Duodenal mucosa (tissue), 2 donors: ENCODE measurements around the gene TAB2.

Experiments used
- H3K27ac ChIP-seq: one replicate; pipeline ENCODE4 v1.7.0; 2013; ENCODE audit warnings: low read depth, low read length
- H3K27me3 ChIP-seq, 2 donors: one replicate each; pipeline ENCODE4 v1.7.0; 2013; ENCODE audit warnings: low read length in 2 of 2, control low read depth in 1 of 2; ENCODE audit not compliant: insufficient read depth in 2 of 2, control insufficient read depth in 1 of 2
- H3K36me3 ChIP-seq, 2 donors: one replicate each; pipeline ENCODE4 v1.7.0; 2013; ENCODE audit warnings: low read length in 2 of 2, control low read depth in 1 of 2; ENCODE audit not compliant: insufficient read depth in 2 of 2, control insufficient read depth in 1 of 2
- H3K4me1 ChIP-seq, 2 donors: one replicate each; pipeline ENCODE4 v1.7.0; 2013; ENCODE audit warnings: low read length in 2 of 2, control low read depth in 1 of 2; ENCODE audit not compliant: insufficient read depth in 2 of 2, control insufficient read depth in 1 of 2
- H3K4me3 ChIP-seq, 2 donors: one replicate each; pipeline ENCODE4 v1.7.0; 2013; ENCODE audit warnings: low read length in 2 of 2, low read depth in 1 of 2
- H3K9ac ChIP-seq, 2 donors: one replicate each; pipeline ENCODE4 v1.7.0; 2013; ENCODE audit warnings: low read length in 2 of 2, low read depth in 1 of 2
- H3K9me3 ChIP-seq, 2 donors: one replicate each; pipeline ENCODE4 v1.7.0; 2013; ENCODE audit warnings: low read length in 2 of 2, control low read depth in 1 of 2; ENCODE audit not compliant: control insufficient read depth in 1 of 2

The TAB2 gene

DNA sequence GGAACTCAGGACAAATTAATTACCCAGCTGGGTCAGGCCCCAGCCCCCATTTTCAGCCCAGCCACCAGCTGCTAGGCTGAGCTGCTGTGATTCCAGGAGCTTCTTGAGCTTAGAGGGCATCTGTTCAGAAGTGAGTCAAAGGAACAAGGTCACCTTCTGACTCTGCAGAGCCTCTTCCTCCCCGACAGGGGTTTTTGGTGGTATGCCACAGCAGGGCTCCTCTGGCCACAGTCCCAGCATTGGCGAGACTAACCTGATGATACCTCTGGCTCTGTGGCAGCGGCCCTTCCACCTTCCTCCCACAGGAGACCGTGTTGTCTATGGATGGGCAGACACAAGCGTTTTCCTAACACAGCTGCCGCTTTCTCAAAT lies 127.6 kb downstream of the TAB2 start:
- Histone ChIP-seq H3K36me3 (no peaks in the 10 kb centered on the region), H3K9ac (no peak overlapping the region), H3K27me3 (no peaks in the 10 kb centered on the region), H3K4me3 (no peak overlapping the region), H3K27ac (no peak overlapping the region), H3K4me1 (peaks cover 0 to 7% of the 10 kb centered on the region in 2 donors), H3K9me3 (no peaks in the 10 kb centered on the region)

DNA sequence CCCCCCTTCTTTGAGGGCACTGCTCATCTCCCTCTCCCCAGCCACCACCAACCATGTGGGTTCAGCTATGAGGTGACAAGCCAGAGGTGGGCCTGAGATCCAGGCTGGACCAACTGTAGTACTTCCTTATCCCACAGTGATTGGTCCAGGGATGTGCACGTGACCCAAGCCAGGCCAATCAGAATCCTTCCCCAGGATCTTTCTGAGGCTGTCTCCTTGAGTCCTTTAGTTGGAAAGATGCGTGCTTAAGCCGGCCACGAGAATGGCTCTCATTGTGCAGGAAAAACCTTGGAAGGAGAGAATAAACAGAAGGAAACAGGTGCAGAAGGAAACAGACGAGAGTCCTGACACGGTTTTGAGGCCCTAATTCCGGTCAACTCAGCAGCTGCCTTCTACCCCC lies 128.1 kb downstream of the TAB2 start:
- no peak overlapping the region for H3K4me3 ChIP-seq
- H3K27me3 ChIP-seq = no peaks in the 10 kb centered on the region
- H3K27ac ChIP-seq = no peak overlapping the region
- H3K9me3 ChIP-seq = no peaks in the 10 kb centered on the region
- H3K36me3 ChIP-seq = no peaks in the 10 kb centered on the region
- peaks cover 5 to 11% of the 10 kb centered on the region in 2 donors for H3K4me1 ChIP-seq
- no peak overlapping the region for H3K9ac ChIP-seq

DNA sequence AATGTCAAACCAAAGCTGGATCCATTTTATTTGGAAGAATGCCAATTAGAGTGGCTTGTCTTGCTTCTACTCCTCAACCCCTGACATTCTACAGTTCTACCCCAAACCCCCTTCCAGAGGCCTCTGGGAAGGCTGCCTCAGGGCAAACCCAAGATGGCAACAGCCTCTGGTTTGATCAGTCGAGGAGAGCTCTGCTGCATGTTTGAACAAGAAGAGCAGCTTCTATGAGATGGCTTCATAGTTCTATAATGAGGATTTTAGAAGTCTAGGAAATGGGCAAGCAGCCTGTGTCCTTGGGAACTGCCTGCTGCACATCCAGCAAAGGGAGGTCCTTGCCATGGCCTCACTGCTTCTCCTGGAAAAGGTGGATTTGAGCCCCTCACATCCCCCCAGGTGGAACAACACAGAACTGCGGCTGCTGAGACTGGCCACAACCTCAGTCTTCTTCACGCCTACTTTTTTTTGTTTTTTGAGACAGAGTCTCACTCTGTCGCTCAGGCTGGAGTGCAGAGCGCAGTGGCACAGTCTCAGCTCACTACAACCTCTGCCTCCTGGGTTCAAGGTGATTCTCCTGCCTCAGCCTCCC lies 129.4 kb downstream of the TAB2 start:
- Histone ChIP-seq H3K4me3 (no peak overlapping the region), H3K4me1 (peaks cover 10% of the 10 kb centered on the region in 2 donors), H3K36me3 (no peaks in the 10 kb centered on the region), H3K27me3 (no peaks in the 10 kb centered on the region), H3K9ac (no peak overlapping the region), H3K27ac (no peak overlapping the region), H3K9me3 (no peaks in the 10 kb centered on the region)

DNA sequence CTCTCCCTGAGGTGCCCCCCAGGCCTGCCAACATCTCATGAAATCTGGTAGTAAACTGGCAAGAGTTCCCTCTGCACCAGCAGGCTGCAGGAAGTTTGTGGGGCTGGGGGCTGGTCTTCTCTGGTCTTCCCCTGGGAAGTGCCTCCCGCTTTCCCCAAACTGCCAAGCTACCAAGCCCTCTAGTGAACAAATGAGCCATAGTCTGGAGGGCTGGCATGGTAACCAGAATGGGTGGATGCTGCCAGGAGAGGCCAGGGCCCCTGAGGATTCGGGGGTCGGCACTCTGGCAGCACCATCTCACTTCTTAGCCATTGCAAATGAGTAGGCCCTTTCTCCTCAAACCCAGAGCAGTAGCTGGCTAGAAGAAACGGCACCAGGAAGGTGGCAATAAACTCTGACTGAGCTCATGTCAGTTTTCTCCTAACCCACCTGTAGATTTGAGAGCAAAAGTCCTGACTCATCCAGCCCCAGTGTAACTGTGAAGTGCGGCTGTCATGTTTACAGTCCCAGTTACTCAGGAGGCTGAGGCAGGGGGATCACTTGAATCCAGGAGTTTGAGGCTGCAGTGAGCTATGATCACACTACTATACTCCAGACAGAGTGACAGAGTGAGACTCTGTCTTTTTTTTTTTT lies 131.4 kb downstream of the TAB2 start:
- no peak overlapping the region for H3K9ac ChIP-seq
- H3K27me3 ChIP-seq = no peaks in the 10 kb centered on the region
- peaks cover 27 to 29% of the 10 kb centered on the region in 2 donors for H3K4me1 ChIP-seq
- H3K9me3 ChIP-seq = no peaks in the 10 kb centered on the region
- no peak overlapping the region for H3K27ac ChIP-seq
- no peaks in the 10 kb centered on the region for H3K36me3 ChIP-seq
- no peak overlapping the region for H3K4me3 ChIP-seq

DNA sequence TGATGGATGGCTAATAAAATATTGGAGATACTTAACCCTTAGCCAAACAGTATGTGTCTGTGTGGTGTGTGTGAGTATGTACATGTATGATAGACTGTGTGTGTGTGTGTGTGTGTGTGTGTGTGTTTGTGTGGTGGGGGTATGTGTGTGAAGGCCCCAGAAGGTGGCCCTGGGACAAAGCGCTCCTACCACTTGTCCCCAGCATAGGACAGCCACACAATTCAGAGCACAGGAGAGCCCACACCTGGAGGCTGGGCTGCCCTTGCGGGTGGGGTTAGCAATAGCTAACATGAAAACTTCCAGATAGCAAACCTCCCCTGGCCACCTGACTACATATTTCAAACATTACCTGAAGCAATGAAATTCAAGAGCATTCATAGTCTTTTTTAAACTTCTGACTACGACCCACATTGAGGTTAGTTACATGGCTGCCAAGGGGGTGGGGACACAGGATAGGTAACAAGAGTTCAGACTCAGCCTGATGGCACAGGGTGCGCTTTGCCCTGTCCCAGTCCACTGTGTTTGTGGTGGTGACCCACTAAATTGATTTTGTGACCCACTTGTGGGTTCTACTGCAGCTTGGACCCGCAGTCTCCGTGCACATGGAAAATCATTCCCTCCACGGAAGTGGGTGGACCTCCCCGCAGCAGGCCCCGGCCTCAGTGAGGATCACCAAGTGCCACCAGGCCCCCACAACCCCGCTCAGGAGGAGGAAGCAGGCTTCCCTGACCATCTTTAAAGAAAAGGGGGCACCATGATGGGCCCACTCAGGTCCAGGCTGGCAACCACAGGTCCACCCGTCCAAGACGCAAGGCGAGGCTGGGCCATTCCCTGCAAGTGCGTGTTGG lies 132.5 kb downstream of the TAB2 start:
- Histone ChIP-seq H3K27me3 (no peaks in the 10 kb centered on the region), H3K36me3 (no peaks in the 10 kb centered on the region), H3K27ac (no peak overlapping the region), H3K4me1 (peaks cover 37 to 40% of the 10 kb centered on the region in 2 donors), H3K9ac (peak overlapping the region; percentile 18 to 32), H3K4me3 (peak overlapping the region; percentile 47 to 71), H3K9me3 (no peaks in the 10 kb centered on the region)

DNA sequence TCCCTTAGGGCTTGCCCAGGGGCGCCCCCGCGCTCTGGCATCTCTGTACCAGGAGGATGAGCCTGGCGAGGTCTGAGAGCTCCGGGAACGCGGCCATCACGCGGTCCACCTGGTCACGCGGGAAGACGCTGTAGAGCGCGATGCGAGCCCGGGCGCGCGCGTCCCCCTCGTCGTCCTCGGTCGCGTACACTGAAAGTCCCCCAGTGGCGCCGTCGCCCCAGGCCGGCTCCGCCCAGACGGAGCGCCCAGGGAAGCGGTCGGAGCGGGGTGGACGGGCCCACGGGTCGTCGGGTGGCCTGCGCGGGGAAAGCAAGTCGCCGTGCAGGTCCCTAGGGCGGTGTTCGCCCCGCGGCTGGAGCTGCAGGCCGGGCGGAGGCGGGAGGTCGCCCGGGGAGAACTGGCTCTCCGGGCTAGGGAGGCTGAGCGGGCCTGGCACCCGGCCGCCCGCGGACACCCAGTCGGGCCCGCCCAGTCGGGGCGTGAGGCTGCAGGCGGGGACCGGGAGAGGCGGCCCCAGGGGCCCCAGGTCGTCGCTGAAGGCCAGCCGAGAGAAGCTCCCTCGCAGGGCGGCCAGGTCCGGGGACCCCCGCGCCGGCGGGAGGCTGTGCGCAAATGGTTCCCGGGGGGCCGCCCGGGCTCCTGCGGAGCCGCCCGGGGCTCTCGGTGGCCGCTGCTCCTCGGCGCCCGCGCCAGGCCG lies 133.3 kb downstream of the TAB2 start:
- Histone ChIP-seq H3K4me3 (peak overlapping the region; percentile 47 to 71), H3K27me3 (no peaks in the 10 kb centered on the region), H3K4me1 (peaks cover 38 to 43% of the 10 kb centered on the region in 2 donors), H3K9ac (peak overlapping the region; percentile 18 to 32), H3K36me3 (no peaks in the 10 kb centered on the region), H3K27ac (no peak overlapping the region), H3K9me3 (no peaks in the 10 kb centered on the region)

DNA sequence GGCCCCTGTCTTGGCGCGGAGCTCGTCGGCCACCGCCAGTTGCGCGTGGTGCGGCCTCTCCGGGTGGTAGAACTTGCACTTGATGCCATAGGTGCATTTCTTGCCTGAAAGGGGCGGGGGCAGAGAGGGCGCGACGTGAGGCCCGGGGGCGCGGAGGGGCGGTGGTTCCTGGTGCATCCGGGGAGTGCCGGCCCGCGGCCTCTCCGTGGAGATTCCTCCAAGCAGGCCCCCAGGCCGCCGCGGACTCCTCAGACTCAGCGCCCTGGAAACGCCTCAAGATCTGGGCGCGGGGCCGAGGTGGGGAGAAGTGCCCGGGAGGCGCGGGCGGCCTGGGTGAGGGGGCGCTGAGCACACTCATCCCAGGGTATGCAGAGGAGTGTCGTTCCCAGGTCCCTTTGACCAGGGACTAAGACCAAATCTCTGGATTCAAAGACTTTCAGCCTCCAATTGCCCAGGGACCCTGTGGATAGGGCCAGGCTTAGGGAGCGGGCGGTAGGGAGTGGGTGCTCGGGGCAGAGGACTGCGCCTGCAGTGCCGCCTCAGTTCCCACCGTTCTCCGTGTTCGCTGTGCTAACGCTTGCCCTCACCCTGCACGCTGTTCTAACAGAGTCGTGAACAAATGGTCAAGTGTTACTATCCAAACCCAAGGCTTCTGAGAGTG lies 134.0 kb downstream of the TAB2 start:
- Histone ChIP-seq H3K4me1 (peaks cover 38 to 43% of the 10 kb centered on the region in 2 donors), H3K4me3 (peak overlapping the region; percentile 47 to 71)

DNA sequence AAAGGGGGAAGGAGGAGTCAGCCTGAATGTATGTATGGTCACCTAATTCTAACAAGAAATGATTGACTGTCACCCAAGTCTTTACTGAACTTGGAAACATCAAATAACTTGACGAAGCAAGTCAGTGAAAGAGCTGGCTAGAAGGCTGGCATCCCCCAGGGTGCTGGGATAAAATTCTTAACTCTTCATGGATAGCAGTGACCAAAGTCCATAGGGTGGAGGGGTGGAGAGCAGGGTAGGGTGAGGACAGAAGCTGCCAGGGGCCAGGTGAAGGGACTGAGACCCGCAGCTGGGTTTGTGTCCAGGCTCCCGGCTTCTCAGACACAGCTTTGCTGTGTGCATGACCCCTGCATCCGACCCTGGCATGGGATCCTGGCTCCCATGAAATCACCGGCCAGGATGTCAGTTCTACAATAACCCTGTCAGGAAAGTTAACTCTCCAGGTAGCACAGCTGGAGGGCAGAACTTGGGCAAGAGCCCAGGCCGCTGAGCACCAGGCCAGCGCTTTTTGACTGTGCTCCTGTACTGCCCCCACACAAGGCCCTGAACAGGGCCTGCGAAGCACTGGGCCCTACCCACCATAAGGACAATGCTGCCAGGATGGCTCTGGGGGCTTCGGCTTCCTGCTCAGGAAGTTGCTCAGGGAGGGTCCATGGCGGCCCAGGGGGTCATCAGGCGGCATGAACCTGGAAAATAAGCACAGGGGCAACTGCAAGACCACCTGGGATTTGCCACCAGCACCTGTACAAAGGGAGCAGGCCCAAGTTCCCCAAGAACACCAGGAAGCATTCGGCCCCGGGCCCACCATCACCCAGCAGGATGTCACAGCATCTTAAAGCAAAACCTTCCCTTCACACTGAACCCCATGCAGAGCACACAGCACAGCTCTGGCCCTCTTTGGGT lies 134.8 kb downstream of the TAB2 start:
- Histone ChIP-seq H3K9me3 (no peaks in the 10 kb centered on the region), H3K36me3 (no peaks in the 10 kb centered on the region), H3K4me3 (peak overlapping the region in 1 of 2 donors; percentile 71), H3K9ac (peak overlapping the region in 1 of 2 donors; percentile 25), H3K4me1 (peaks cover 38 to 43% of the 10 kb centered on the region in 2 donors), H3K27ac (no peak overlapping the region), H3K27me3 (no peaks in the 10 kb centered on the region)

More for the DNA sequence above, 134.0 kb downstream of the TAB2 start:
- no peaks in the 10 kb centered on the region for H3K9me3 ChIP-seq
- no peak overlapping the region for H3K27ac ChIP-seq
- H3K9ac ChIP-seq = peak overlapping the region; percentile 18 to 32
- H3K27me3 ChIP-seq = no peaks in the 10 kb centered on the region
- H3K36me3 ChIP-seq = no peaks in the 10 kb centered on the region
